GF-D8 (cell line): ENCODE data around the gene MYO5C.
"Not testable (repeated sequence)": the region's sequence is repeated elsewhere in the genome, so short reads cannot be mapped to it uniquely, and the experiment has no call there.

Experiments
- DNase-seq: peaks from one replicate; lab custom pipeline; 2025; lab: John Stamatoyannopoulos, UW

MYO5C gene

GRCh38 chr15:52308446-52309153 is 13.0 kb upstream of the MYO5C start:
- no peak for DNase-seq

DNA sequence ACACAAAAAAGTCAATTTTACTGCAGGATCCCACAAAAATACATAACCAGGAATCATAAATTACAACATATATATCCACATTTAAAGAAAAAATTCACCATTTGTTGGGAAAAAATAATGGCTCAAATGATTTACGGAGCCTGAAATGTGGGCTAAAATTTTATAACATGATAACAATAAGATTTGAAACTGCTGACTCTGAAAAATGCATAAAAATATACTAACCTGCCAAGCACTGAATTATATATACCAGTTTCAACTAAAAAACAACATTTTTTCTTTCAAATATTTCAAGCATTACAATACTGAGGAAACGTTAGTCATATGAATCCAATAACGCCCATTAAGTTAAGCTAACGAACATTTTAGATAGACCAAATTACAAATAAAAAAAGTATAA is 12.2 kb upstream of the MYO5C start:
- DNase-seq = no peak

- no peak for DNase-seq
Observed at GRCh38 chr15:52306270-52306669, 10.7 kb upstream of the MYO5C start.

DNA sequence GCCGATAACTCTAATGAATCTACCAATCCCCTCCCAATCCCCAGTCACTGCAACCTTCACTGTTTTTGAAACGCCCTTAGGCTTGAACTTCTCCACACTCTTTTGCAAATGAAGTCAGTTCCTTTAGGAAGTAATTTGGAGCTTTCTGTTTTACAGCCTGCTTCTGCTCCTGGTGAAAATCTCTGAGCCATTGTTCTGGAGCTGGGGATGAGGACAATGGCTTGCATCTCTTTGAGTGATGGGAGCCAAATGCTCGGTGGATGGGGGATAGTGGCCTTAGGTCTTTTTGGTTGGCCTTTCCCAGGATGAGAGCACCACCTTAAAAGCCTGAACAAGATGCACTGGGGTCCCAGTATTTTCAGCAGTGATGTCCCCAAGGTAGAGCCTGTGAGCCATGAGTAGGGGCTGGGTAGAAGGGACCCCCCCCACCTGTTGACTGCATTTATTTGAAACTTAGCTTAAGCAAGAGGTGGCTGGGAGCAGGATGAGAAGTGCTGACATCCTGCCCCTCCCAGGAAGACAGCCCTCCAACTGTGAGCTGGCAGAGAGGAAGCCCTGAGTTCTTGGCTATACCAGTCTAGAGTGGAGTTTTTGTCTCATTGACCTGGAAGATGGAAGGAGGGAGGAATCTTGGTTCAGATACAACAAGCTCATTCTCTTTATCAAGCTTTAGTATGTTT is 7.6 kb upstream of the MYO5C start:
- no peak for DNase-seq

- no peak for DNase-seq
Observed at GRCh38 chr15:52301265-52301847, 5.8 kb upstream of the MYO5C start.

- no peak for DNase-seq
Observed at GRCh38 chr15:52294881-52295420, 653 bp downstream of the MYO5C start.

GRCh38 chr15:52292780-52293392 is 2.7 kb downstream of the MYO5C start:
- no peak for DNase-seq

DNA sequence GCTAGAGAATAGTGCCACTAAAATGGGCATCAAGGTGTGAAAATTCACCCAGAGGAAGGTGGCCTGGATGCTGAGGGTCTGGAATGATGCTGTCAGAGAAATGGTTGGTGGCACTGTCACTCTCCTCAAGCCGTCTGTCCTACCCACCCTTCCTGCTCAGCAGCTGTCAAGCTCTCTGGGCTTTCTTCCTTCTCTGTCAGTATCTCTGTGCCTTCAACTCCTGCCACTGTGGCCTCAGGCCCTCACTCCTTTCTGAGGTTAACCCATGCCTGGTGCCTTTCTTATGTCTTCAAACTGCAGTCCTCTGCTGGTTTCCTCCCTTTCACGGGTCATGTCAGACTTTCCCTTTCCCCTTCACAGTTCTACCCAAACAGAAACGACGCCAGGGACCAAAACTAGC is 4.4 kb downstream of the MYO5C start:
- no peak for DNase-seq

GRCh38 chr15:52290800-52291199 is 4.8 kb downstream of the MYO5C start:
- DNase-seq = no peak

GRCh38 chr15:52290329-52290728 is 5.3 kb downstream of the MYO5C start:
- no peak for DNase-seq

DNA sequence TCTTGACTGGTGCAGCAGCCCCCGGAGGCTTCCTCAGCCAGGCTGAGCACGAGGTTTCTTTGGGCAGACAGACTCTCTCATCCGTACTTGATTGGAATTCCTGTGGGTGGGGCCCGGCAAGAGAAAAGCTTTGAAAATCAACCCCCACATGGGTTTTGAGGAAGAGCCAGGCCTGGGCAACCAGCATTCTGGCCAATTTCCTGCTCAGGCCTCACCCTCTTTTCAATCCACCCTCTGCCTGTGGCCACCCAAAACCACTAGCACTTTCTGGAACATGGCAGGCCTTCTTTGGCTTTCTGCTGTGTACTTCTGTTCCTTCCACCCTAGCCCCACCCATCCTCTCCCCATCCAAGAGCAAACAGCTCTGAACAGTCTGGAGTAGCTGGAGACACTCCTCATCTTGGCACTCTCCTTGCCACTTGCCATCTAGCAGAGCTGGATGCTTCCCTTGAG is 5.9 kb downstream of the MYO5C start:
- no peak for DNase-seq

GRCh38 chr15:52288986-52289385 is 6.6 kb downstream of the MYO5C start:
- DNase-seq = no peak

DNA sequence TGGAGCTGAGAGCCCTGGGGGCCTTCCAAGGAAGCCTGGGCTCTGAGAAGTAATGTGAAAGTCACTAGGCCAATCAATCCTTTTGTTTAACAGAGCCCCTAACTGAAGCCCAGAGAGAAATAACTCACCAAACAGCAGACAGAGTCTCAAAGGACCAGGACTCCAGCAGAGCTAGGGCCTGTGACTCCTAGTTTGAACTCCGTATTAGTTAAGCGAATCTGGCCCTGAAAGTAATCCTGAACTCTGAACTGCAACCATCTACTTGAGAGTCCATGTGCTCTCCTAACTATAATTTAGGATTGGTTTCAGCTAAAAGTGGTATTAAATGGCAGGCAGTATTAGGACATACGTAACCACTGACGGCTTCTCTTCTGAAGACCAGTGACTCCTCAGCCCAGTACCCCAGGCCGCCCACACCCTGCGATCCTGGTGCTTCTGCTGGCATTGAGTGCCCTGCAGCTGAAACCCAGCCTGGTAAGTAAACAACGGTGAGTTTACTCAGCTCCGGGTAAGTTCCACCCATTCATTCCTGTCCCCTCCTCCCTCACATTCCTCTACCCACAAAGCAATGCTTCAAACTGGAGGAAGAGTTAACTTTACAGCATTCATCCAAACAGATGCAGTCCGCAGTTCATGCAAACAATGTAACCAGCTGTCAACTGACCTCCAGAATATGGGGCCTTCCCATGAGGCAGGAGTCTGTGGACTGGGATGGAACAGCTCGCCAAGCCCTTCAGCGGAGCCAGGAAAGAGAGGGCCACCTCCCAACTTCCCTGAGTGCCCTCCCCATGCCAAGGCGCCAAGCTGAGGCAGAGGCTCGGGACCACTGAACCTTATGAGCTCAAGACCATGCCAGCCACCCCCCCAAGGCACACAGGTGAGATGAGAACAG is 7.3 kb downstream of the MYO5C start:
- DNase-seq = no peak

- DNase-seq = no peak
Observed at GRCh38 chr15:52287114-52287513, 8.5 kb downstream of the MYO5C start.

GRCh38 chr15:52285941-52286340 is 9.7 kb downstream of the MYO5C start:
- not testable (repeated sequence) for DNase-seq

DNA sequence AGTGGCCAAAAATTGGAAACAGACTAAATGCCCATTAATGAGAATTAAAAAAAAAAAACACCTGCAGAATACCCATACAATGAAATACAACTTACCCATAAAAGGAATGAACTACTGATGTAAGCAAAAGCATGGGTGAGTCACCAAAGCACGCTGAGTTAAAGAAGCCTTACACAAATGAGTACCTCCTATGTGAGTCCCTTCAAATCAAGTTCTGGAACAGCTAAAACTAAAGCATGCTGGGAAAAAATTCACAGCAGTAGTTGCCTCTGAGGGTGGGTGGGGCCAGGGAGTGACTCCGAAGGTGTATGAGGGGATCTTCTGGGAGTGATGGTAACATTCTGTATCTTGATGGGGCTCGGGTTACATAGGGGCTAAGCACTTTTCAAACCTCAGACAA is 11.4 kb downstream of the MYO5C start:
- no peak for DNase-seq

GRCh38 chr15:52283281-52283680 is 12.3 kb downstream of the MYO5C start:
- DNase-seq = no peak

- DNase-seq = no peak
Observed at GRCh38 chr15:52282418-52282817, 13.2 kb downstream of the MYO5C start.

GRCh38 chr15:52281085-52282035 is 14.2 kb downstream of the MYO5C start:
- no peak for DNase-seq

- DNase-seq = no peak
Observed at GRCh38 chr15:52280326-52281084, 15.1 kb downstream of the MYO5C start.
